ENCODE measurements around the gene MRPL9. TPM values are rescaled to one million over a fixed set of nuclear protein-coding genes. Genes with fewer than 3 reads are reported as not detected.

Gene MRPL9
- total RNA-seq, 4 donors from 2014 or later: 61.4 to 74.7 (median 65.6) TPM

DNA sequence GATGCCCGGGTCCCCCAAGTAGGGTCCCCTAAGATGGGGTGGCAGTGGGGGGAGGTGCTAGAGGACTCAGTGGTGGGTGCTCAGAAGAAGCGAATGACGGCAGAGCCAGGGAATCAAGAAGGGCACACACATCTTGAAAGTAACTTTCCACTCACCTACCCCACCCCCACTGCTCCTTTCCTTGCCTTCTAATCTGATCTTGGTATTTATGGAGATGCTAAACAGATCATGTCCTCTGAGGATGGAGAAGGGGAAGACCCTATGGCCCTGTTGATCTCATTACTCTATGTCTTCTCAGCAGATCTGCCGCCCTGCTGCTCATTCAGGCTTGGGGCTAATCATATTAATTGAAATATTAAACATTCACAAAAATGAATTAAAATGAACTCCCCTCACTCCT, 44.6 kb downstream of the MRPL9 start:
- Histone ChIP-seq H3K4me1 (peaks cover 8 to 20% of the 10 kb centered on the region in 2 donors), H3K36me3 (no peaks in the 10 kb centered on the region)
- in situ Hi-C loops (cut with MboI; ENCODE audit: low sequenced_read_pairs in 4 of 4): no loop called here

DNA sequence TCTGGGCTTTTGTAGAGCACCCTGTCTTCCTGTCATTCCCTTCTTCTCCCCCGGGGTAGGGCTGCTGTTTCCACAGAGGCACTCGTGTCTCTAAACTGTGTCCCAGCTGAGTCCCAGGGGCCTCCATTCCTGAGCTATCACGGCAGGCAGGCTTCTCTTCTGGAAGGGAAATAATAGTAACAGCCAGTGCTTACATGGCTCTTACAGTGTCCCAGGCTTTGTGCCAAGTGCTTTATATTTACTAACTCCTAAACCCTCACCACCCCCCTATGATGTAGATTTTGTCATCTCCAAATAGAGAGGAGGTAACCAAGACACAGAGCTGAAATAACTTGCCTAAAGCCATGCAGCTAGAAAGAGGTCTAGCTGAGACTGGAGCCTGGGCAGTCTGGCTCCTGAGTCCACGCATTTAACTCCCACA, 45.3 kb downstream of the MRPL9 start:
- in situ Hi-C loops (cut with MboI; ENCODE audit: low sequenced_read_pairs in 4 of 4) (no loop called here), intact Hi-C loops (cut with DNase I; ENCODE audit: low total_unique reads) (no loop called here)
- ATAC-seq (no peak), DNase-seq (no peak)
- Histone ChIP-seq H3K4me3 (no peak overlapping the region), H3K27me3 (peaks cover 13 to 28% (median 23%) of the 10 kb centered on the region in 3 donors), H3K9me3 (no peaks in the 10 kb centered on the region), H3K27ac (no peak overlapping the region), H3K36me3 (no peaks in the 10 kb centered on the region), H3K4me1 (peaks cover 8 to 20% of the 10 kb centered on the region in 2 donors)
- TF ChIP-seq POLR2A (IDR thresholded peaks at IDR 0.05): no peak
- TF ChIP-seq, protein P1, sequence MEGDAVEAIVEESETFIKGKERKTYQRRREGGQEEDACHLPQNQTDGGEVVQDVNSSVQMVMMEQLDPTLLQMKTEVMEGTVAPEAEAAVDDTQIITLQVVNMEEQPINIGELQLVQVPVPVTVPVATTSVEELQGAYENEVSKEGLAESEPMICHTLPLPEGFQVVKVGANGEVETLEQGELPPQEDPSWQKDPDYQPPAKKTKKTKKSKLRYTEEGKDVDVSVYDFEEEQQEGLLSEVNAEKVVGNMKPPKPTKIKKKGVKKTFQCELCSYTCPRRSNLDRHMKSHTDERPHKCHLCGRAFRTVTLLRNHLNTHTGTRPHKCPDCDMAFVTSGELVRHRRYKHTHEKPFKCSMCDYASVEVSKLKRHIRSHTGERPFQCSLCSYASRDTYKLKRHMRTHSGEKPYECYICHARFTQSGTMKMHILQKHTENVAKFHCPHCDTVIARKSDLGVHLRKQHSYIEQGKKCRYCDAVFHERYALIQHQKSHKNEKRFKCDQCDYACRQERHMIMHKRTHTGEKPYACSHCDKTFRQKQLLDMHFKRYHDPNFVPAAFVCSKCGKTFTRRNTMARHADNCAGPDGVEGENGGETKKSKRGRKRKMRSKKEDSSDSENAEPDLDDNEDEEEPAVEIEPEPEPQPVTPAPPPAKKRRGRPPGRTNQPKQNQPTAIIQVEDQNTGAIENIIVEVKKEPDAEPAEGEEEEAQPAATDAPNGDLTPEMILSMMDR (IDR thresholded peaks at IDR 0.05 in 4 of 5, conservative IDR thresholded peaks at IDR 0.05 in 1 of 5): no peak

More for the DNA sequence above, 44.6 kb downstream of the MRPL9 start:
- no peak for ATAC-seq
- H3K9me3 ChIP-seq: no peaks in the 10 kb centered on the region
- no peak for DNase-seq
- H3K4me3 ChIP-seq: no peak overlapping the region
- intact Hi-C loops (cut with DNase I; ENCODE audit: low total_unique reads): no loop called here
- H3K27me3 ChIP-seq: peaks cover 13 to 28% (median 23%) of the 10 kb centered on the region in 3 donors
- TF ChIP-seq POLR2A (IDR thresholded peaks at IDR 0.05): no peak
- TF ChIP-seq, protein P1 (IDR thresholded peaks at IDR 0.05 in 4 of 5, conservative IDR thresholded peaks at IDR 0.05 in 1 of 5): no peak
- no peak overlapping the region for H3K27ac ChIP-seq

DNA sequence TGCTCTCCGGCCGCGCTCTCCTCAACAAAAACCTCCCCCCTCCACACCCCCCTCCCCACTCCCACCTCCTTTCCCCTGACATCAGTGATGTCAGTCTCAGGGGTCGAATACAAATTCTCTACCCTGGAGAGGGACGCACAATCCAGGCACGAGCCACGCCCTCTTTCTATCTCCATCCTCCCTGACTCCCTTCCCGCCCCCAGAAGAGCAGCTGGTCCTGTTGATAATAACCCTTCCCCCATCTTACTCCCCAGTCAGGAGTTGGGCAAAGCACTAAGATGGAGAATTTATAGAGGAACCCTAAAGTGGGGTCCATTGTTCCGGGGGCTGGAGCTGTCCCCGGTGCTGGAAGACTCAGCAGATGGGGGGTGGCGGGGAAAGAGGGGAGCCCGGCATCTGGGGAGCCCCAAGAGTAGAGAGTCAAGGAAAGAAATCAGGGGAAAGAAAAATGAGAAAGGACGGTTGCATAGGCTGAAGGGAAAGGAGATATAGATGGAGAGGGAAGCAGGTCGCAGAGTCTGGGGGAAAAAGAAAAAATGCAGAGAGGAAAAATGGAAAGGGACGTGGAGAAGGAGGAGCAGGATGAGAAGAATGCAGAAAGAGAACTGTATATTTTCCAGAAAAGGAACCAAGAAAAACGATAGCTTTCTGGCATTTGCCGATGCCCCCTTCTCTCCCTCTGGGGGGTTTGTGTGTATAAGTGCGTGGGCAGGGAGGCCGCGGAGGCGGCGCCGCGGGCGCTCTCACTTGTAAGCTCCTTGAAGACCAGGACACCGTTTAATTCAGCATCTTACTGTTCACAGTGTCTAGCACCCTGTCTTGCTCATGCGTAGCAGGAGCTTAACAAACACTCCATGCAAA, 46.3 kb downstream of the MRPL9 start, which contains the start of gene CELF3:
TSS of gene CELF3 (minus strand) at position 33 of the 861 bp plus-strand sequence. CDS start 783 bp downstream, outside the sequence.
- Histone ChIP-seq H3K4me1 (peaks cover 6 to 19% of the 10 kb centered on the region in 2 donors), H3K4me3 (no peak within 1 kb of the TSS)

DNA sequence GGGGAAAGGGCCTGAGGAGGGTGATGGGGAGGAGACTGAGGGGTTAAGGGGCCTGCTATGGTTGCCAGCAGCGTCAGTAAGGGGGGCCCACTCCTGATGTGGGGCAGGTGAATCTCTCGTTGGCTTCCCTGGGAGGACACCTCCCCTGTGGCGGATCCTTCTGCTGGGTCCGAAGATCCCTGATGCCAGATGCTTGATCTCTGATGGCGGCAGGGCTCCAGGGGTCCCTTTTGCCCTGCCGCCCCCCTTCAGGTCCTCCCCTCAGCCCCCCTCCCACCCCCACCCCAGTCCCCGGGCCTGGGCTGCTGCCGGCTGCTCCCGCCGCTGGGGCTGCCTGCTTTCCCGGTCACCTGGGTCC, 46.9 kb downstream of the MRPL9 start:
- in situ Hi-C loops (cut with MboI; ENCODE audit: low sequenced_read_pairs in 4 of 4): no loop called here
- H3K4me1 ChIP-seq: peaks cover under 1 to 13% of the 10 kb centered on the region in 2 donors
- ATAC-seq: no peak
- no peak for DNase-seq
- H3K27me3 ChIP-seq: peaks cover 13 to 28% (median 23%) of the 10 kb centered on the region in 3 donors
- intact Hi-C loops (cut with DNase I; ENCODE audit: low total_unique reads): no loop called here
- H3K27ac ChIP-seq: no peak overlapping the region
- no peak overlapping the region for H3K4me3 ChIP-seq
- TF ChIP-seq, protein P1 (IDR thresholded peaks at IDR 0.05 in 4 of 5, conservative IDR thresholded peaks at IDR 0.05 in 1 of 5): no peak
- H3K36me3 ChIP-seq: no peaks in the 10 kb centered on the region
- H3K9me3 ChIP-seq: no peaks in the 10 kb centered on the region

More for the DNA sequence above, 46.3 kb downstream of the MRPL9 start, which contains the start of gene CELF3:
- in situ Hi-C loops (cut with MboI; ENCODE audit: low sequenced_read_pairs in 4 of 4) (no loop called here), intact Hi-C loops (cut with DNase I; ENCODE audit: low total_unique reads) (no loop called here)
- Histone ChIP-seq H3K9me3 (no peaks in the 10 kb centered on the region), H3K36me3 (no peaks in the 10 kb centered on the region), H3K27ac (no peak within 1 kb of the TSS), H3K27me3 (peaks cover 13 to 28% (median 23%) of the 10 kb centered on the region in 3 donors)
- TF ChIP-seq POLR2A (IDR thresholded peaks at IDR 0.05): no peak
- TF ChIP-seq, protein P1 (IDR thresholded peaks at IDR 0.05 in 4 of 5, conservative IDR thresholded peaks at IDR 0.05 in 1 of 5): no peak
- ATAC-seq (no peak), DNase-seq (no peak)

Measured in gastrocnemius medialis (tissue), 4 donors.